Cardiac muscle cell (in vitro differentiated cells and primary cell): Measurements from ENCODE around the gene ZMYM1. TPM values are rescaled to one million over a fixed set of nuclear protein-coding genes. Genes with fewer than 3 reads are reported as not detected.

Experiments used
- DNase-seq, 2 donors: peaks; one replicate each; pipeline versions ENCODE4 v3.0.0 to v3.0.0-alpha.2; 2010 to 2017; ENCODE audit warnings: low read depth in 1 of 2, low spot score in 1 of 2
- H3K27ac ChIP-seq: fragments of 200-600 bp; sonication (generic); 2 replicates; pipeline ENCODE4 v1.5.1; 2016
- H3K27me3 ChIP-seq: fragments of 200-600 bp; sonication (generic); 2 replicates; pipeline ENCODE4 v1.6.0; 2016; ENCODE audit warnings: control low read depth
- H3K36me3 ChIP-seq: fragments of 200-600 bp; sonication (generic); 2 replicates; pipeline ENCODE4 v1.5.1; 2016; ENCODE audit warnings: control low read depth
- H3K4me1 ChIP-seq: fragments of 200-600 bp; sonication (generic); 2 replicates; pipeline ENCODE4 v1.8.1; 2017; ENCODE audit warnings: low read depth, mild to moderate bottlenecking, mixed run types
- H3K4me3 ChIP-seq: fragments of 200-600 bp; sonication (generic); 2 replicates; pipeline ENCODE4 v1.5.1; 2016; ENCODE audit warnings: mild to moderate bottlenecking
- H3K9me3 ChIP-seq: fragments of 200-600 bp; sonication (generic); 2 replicates; pipeline ENCODE4 v1.5.1; 2017; ENCODE audit warnings: low read depth, mild to moderate bottlenecking, control low read depth
- CTCF ChIP-seq: IDR thresholded peaks from 2 replicates; pipeline ENCODE4 v1.5.1; 2012; ENCODE audit warnings: low read depth, mild to moderate bottlenecking, low read length
- polyA plus RNA-seq: library from polyadenylated mRNA; unstranded; fragments of >200 nt; fragmentation: Nextera tagmentation; extraction: Ambion mirVana; gene quantifications from 2 replicates; pipeline ENCODE4 v1.2.1, GENCODE V29; 2016
- total RNA-seq: library from RNA; depleted of rRNA; stranded (reverse); fragments of >200 nt; gene quantifications from 2 replicates; pipeline ENCODE4 v1.2.3, GENCODE V29; 2016

Gene ZMYM1
- total and polyA plus RNA-seq, 2 experiments from 2014 or later: 7.5 to 12.2 TPM

- Histone ChIP-seq H3K27ac (peak overlapping the region; percentile 91), H3K4me1 (peaks cover 4% of the 10 kb centered on the region), H3K4me3 (peak overlapping the region; percentile 66), H3K27me3 (no peaks in the 10 kb centered on the region), H3K36me3 (no peaks in the 10 kb centered on the region), H3K9me3 (no peaks in the 10 kb centered on the region)
- no peak for DNase-seq
- TF ChIP-seq CTCF: no peak
Measured at GRCh38 chr1:35080171-35080854, 1.1 kb downstream of the ZMYM1 start.

- H3K4me3 ChIP-seq: no peak overlapping the region
- H3K27me3 ChIP-seq: no peaks in the 10 kb centered on the region
- H3K4me1 ChIP-seq: no peaks in the 10 kb centered on the region
- TF ChIP-seq CTCF: no peak
- peak overlapping the region; percentile 52 for H3K27ac ChIP-seq
- H3K36me3 ChIP-seq: no peaks in the 10 kb centered on the region
- H3K9me3 ChIP-seq: no peaks in the 10 kb centered on the region
- no peak for DNase-seq
Measured at GRCh38 chr1:35085421-35085820, 6.2 kb downstream of the ZMYM1 start.

GRCh38 chr1:35097224-35097623, 18.0 kb downstream of the ZMYM1 start:
- no peak overlapping the region for H3K4me3 ChIP-seq
- no peak for DNase-seq
- peaks cover 48% of the 10 kb centered on the region for H3K36me3 ChIP-seq
- no peak overlapping the region for H3K27ac ChIP-seq
- H3K4me1 ChIP-seq: no peaks in the 10 kb centered on the region
- no peak for TF ChIP-seq CTCF
- no peaks in the 10 kb centered on the region for H3K27me3 ChIP-seq
- no peaks in the 10 kb centered on the region for H3K9me3 ChIP-seq

- DNase-seq: peak in 1 of 2 donors; percentile 38
Measured at GRCh38 chr1:35111106-35111505, 31.9 kb downstream of the ZMYM1 start.

GRCh38 chr1:35112668-35113067, 33.5 kb downstream of the ZMYM1 start:
- H3K27ac ChIP-seq: no peak overlapping the region
- H3K9me3 ChIP-seq: no peaks in the 10 kb centered on the region
- peaks cover 30% of the 10 kb centered on the region for H3K36me3 ChIP-seq
- no peaks in the 10 kb centered on the region for H3K27me3 ChIP-seq
- TF ChIP-seq CTCF: peak; percentile 27
- H3K4me3 ChIP-seq: no peak overlapping the region
- DNase-seq: peak in 1 of 2 donors; percentile 24
- no peaks in the 10 kb centered on the region for H3K4me1 ChIP-seq

More at GRCh38 chr1:35111106-35111505, 31.9 kb downstream of the ZMYM1 start:
- H3K4me1 ChIP-seq: no peaks in the 10 kb centered on the region
- no peak for TF ChIP-seq CTCF
- no peaks in the 10 kb centered on the region for H3K9me3 ChIP-seq
- H3K27me3 ChIP-seq: no peaks in the 10 kb centered on the region
- H3K27ac ChIP-seq: no peak overlapping the region
- H3K4me3 ChIP-seq: no peak overlapping the region
- peaks cover 30% of the 10 kb centered on the region for H3K36me3 ChIP-seq
